HG03442 (cell line): ENCODE results near the gene RAPH1.
A peak's percentile ranks its signal among the peaks of the same experiment; 100 is the strongest.

Experiments used
- ATAC-seq: cut with Tn5 transposase; IDR thresholded peaks from one replicate; pipeline ENCODE4 v1.9.1; 2021; ENCODE audit warnings: mild to moderate bottlenecking, moderate library complexity; ENCODE audit not compliant: unreplicated experiment

Gene RAPH1

DNA sequence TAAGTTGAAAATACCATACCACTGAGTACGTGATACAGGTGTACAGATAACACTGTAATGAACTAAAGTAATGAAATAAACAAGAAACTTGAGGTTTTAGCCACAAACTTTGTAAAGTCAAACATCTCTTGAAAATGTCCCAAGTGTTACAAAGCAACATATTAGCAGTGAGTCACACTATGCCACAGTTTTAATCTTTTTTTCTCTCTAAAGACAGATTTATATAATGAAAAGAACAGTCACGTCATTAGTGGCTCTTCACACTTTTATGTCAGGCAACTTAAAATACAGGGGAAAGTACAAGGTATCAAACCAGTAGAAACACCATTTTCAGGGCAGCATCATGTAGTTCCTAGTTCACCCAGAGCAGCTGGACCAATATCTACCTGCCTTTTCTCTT lies 42.1 kb downstream of the RAPH1 start:
- ATAC-seq = no peak

DNA sequence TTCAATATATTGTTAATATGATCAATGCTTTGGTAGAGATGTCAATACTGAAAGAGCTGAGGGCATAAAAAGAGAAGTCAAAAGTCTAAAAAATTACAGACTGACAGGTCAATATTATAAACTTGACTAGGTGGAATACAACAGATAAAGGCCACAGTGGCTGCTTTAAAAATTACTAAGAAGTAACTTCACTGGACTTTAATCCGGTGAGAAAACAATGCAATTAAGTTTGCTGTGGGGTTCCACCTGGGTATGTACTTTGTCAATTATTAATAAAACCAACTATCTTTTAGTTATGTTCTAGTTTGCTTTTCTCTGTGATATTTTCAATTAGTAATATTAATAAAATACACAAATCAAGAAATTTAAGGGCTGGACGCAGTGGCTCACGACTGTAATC lies 44.7 kb downstream of the RAPH1 start:
- no peak for ATAC-seq

DNA sequence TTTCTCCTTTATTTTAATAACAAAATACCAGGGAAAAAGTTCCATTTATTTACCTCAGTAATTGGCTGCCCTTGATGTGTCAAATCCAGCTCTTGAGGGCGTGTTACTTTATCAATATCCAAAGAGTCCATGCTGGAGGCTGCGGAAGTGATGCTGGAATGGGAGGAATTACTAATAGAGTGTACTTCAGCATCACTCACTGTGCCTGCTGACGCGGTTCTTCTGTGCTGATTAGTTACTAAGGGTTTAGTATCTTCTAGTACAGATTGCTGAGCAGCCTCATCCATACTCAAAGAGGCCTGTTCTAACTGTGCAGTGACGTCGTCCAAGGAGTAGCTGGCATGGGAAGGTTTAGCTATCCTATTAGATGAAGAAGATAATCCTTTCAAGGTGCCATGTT lies 45.6 kb downstream of the RAPH1 start:
- no peak for ATAC-seq

DNA sequence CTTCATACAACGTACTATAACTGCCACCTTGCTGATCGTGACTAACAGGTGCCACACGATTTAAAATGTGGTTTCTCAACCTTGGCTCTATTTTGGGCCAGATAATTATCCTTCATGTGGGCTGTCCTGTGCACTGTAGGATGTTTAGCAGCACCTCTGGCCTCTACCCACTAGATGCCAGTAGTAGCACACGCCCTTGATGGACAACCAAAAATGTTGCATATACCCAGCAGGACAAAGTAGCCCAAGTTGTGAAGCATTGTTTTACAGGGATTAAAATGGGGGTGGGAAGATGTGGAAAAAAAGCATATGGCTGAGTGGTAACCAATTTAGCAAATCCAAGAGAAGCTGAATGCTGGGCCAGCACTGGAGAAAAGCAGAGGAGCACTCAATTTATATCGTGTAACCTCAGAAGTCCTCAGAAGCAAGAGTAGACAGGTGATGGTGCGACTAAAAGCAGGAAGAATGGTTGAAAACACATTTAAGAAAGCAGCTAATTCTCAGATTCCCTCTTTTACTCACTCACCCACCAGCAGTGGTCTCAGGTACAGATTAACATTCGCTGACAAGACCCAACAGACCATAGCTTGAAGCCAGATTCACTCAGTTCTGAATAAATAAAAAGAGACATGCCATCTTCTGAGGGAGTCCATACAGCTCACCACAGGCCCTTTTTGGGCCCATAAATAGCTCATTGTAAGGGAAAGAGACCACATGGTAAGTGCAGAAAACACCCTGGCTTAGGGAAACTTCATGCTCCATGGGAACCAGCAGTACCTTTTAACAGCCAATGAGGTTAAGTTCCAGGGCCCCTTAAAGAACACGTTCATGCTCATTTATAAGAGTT lies 50.6 kb downstream of the RAPH1 start:
- ATAC-seq = peak; percentile 83

DNA sequence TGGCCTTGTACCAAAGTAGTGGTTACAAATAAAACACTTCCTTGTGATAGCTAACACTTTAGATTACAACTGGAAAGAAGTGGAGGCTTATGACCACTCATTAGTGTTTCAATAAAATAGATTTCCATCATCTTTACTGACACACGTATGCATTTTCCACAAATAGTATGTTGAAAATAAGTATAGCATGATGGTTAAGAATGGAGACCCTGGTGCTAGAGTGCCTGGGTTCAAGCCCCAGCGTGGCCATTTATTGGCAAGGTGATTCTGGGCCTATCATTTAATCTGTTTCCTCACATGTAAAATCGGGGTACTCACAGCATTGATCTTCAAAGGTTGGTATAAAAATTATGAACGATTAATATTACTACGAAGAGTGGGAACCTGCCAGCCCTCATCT lies 54.5 kb downstream of the RAPH1 start:
- ATAC-seq = no peak

DNA sequence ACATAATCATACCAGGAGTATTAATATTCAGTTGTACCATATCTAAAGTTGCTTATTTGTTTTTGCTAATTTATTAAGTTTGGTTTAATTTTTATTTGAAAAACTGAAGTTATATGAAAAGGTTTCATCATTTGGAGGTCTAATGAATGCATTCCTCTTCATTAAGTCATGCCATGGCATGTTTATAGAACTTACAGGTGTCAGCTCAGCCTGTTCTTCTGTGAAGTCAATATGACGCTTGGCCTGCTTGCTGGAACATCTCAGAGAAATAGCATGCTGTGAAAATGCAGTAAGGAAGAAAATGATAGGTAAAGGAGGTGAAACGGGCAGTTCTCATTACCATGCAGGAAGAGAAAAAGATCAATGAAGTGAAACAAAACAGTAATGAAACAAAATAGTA lies 58.2 kb downstream of the RAPH1 start:
- no peak for ATAC-seq

DNA sequence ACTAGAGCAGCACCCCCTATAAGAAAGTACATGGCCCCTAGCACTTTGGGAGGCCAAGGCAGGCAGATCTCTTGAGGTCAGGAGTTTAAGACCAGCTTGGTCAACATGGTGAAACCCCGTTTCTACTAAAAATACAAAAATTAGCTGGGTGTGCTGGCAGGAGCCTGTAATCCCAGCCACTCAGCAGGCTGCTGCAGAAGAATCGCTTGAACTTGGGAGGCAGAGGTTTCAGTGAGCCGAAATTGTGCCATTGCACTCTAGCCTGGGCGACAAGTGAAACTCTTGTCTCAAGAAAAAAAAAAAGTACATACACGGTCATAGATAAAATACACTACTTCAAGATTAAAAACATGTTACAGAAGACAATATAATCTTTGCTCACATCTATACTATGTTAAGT lies 63.8 kb downstream of the RAPH1 start:
- ATAC-seq = no peak

DNA sequence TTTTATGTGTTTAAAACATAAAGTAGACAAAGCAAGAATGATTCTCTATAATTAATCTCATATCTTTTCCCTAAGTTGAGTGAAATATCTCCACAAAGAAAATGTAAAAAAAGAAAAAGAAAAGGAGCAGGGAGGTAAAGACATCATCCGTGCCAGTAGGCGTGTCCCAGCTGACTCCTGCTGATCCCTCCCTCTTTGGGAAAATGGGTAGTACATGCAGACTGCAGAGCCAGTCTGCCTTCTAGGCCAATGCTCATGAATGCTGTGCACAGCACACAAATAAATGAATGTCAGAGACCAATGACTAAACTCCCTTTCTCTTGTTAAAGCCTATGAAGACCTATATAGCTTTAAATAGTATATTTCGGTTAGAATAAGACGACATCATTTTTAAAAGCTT lies 64.7 kb downstream of the RAPH1 start:
- ATAC-seq = no peak

DNA sequence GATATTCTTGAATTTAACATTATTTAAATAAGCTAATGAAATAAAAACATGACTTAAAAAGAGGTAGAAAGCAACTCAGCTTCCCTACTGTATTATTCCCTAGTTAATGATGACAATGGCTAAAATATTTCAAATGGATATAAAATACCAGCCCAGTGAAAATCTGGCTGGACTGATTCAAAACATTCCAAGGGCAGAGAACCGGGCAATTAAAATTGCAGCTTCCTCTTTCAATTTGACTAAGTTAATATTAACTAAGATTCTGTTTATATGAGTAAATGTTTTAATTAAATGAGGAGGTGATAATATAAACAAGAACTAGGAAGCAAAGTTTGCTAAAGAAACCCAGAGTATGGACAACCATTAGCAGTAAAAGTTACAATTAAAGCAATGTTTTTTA lies 65.6 kb downstream of the RAPH1 start:
- no peak for ATAC-seq

DNA sequence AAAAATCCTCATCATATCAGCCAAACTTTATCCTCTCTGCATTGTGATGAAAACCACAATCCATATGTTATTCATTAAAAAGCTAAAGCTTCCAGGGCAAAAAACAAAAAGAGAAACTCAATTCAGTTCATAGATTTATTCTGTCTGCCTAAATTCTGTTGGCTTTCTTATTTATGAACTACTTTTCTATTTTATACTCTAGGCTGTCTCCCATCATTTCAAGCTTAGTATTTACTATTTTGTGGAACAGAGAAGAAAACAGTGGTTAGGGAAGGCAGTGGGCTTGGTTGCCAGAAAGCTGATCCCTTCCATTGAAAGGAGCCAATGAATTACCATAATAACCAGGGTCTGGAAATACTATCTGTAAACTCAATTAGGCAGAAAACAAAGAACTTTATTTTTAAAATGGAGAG lies 71.8 kb downstream of the RAPH1 start:
- ATAC-seq = no peak

DNA sequence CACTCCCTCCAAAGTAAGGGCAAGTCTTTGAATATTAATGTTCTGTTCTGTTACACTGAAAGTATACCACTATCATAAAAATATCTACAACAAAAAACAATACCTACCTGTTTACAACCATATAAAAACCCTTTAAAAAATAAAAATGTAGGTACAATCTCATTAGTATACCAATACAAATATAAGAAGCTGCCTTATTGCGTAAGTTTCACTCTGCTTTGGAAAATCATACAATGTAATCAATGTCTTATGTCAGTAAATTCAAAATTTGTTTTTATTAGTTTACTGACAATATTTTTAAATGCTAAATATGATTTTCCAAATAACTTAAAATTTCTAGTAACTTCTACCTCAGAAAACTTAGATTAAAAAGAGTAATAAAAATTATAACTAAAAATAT lies 72.8 kb downstream of the RAPH1 start:
- ATAC-seq = no peak

DNA sequence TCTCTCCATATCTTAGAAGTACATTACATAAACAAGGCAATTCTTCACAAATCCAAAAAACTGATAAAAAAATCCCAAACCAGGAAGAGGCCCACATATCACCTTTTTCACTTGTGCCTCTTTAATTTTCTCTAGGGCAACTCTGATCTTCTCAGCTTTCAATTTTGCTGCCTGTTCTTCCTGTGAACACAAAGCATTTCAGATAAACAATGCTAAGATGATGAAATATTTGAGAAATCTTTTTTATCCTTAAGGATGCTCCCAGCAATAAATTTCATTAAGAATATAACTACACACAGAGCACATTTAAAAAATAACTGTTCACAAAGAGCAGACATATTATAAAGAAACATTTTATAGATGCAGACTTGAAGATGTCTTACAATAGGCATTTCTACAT lies 73.4 kb downstream of the RAPH1 start:
- ATAC-seq = no peak

DNA sequence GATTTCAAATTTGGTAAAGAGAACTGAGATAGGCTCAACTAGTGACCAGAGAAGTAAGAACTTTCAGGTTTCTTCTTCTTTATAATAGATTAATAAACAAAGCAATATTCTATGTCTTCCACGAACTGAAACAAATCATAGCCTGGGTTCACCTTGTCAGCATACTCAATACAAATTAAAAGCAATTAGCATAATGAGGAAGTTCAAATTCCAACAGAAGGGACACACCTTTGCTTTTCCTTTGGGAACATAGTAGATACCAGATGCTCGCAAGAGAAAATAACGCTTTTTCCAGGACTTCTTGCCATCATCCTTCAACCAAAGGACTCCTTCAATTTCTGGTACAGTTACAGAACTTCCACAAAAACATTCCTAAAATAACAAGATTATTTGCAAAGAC lies 79.9 kb downstream of the RAPH1 start:
- ATAC-seq = no peak

DNA sequence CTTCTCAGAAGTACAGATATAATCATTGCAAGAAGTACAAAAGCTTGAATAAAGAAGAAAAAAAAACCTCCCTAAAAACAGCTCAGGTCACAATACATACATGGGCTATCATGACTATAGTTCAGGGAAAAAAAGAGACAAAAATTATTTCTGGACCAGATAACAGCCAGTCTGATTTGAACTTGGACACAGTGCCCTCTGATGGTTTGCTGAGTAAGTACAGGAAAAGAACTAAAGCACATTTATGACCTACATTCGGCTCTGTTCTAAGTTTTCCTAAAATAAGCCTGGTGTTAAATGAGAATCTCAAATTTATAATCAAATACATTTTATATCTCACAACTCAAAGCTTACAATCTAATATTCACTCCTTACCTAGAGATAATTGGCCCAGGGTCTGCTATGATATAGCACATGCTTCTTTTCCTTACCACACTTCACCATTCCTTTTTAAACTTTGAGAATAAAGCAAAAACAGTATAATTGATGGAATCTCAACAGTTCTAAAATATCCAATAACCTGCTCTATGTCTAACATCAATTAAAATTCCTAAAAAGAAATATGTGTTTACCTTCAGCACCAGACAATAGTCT lies 81.1 kb downstream of the RAPH1 start:
- peak; percentile 42 for ATAC-seq

DNA sequence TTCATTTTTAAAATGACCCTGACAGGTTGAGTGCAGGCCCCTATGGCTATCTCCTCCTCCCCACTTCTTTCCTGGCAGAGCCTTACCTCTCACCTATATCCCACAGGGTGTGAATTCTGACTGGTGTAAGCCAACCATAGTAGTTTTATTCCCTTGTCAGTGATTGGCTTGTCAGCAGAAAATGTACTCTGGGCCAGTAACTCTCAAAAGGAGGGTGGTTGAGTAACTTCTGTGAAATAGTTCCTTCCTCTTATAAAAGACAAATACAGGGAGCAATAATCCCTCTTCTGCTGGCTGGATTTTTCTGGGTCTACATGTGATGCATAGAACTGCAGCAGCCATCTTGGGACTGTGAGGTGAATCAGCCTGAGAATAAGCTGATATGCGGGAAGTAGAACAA lies 83.4 kb downstream of the RAPH1 start:
- no peak for ATAC-seq

DNA sequence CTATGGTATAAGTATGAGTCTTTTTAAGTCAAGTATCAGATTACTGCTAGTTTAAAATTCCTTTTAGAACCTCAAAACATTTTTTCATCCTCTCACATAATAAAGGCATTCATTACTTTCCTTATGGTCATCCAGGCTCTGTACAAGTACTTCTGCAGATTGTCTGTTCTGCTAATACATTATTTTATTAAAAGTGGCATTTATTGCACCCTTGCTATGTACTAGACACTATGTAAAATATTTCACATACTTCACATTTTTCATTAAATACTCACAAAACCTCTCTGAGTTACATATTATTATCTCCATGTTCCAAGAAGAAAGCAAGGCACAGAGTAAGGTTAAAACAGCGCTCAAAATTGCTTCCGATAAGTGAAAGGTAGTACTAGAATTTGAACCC lies 84.1 kb downstream of the RAPH1 start:
- no peak for ATAC-seq

DNA sequence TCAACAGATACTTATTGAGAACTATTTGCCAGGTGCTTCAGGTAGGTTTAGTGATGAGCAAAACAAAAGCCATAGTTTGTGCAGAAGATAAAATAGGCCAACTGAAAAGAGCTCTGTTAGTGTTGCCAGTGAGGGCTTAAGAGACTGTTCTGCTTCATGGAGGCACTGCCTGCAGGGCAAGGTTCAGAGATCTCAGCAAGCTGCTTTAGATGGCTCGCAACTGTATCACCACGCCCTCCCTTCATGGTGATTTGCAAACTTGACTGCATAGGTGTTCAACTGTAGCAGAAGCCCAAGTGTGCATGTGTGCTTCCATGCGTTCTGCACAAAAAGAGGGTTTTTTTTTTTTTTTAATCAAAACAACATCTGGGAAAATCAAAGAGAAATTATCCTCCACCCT lies 84.5 kb downstream of the RAPH1 start:
- ATAC-seq = no peak

DNA sequence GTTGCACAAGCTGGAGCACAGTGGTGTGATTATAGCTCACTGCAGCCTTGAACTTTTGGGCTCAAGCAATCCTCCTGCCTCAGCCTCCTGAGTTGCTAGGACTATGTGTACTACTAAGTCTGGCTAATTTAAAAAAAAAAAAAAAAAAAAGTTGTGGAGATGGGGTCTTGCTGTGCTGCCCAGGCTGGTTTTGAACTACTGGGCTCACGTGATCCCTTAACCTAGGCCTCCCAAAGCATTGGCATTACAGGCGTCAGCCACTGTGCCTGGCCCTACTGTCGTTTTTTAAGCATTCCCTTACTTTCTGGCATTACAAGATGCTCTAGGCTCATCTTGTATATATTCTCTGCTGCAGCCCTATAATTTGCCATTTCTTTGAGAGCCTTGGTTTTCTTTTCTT lies 88.3 kb downstream of the RAPH1 start:
- no peak for ATAC-seq

DNA sequence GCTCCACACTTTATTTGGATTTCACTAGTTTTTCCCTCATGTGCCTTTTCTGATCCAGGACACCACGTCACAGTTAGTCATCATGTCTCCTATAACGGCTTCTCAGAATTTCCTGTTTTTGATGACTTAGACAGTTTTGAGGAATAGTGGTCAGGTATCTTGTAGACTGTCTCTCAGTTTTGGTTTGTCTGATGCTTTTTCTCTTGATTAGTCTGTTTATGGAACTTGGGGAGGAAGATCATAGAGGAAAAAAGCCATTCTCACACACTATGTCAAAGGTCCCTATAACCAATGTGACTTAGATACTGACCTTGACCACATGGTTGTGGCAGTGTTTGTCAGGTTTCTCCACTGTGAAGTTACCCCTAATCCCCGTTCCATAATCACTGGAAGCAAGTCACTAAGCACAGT lies 89.0 kb downstream of the RAPH1 start:
- no peak for ATAC-seq

DNA sequence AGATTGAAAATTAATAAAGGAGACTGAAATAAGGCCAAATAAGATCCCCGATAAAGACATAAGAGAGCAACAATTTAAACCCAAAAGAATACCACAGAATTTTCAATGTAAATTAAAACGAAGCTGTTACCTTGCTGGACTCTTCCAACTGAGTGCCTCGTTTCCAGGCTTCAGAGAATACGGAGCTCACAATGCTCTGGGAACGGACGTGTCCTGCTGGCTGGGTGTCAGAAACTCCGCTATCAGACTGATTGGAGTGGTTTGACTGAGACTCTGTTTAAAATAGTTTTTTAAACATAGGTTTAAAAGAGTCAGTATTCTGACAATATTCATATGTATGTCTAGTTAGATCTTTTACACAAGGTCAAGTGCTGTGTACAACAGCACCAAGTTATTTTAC lies 90.4 kb downstream of the RAPH1 start:
- no peak for ATAC-seq

DNA sequence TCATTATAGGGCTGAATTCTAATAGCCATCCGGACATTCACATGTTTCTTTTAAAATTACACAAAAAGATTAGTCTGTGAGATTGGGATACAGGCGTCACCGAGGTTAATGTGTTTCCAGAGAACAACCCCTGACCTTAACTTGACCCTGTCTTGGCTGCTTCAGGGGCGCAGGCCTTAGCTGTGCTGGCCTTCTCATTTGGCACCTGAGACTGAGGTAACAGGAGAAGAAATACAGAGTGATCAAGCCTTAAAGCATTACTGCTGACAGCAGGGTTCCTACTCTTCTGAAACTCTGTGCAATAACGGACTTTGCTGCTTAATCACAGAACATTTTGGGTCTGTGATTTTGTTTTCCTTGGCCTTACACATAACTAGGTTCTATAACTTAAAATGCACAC lies 92.6 kb downstream of the RAPH1 start:
- ATAC-seq = no peak

DNA sequence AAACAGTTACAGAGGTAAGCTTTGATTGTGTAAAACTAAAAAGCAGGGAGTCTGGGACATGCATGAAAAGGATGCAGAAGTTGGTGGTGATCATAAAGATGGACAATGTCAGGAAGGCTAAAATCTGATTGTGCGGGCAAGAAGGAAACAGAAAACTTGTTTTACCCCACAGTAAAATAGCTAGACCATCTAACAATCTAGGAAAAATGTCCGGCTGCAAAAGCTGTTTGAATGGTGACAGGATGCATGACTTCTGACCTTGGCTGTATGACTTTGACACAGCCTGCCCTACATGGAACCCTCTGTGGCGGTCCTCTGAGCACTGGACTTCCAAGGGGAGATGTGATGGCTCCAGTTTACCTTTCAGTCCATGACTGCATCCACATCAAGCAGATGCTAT lies 93.6 kb downstream of the RAPH1 start:
- ATAC-seq = no peak

DNA sequence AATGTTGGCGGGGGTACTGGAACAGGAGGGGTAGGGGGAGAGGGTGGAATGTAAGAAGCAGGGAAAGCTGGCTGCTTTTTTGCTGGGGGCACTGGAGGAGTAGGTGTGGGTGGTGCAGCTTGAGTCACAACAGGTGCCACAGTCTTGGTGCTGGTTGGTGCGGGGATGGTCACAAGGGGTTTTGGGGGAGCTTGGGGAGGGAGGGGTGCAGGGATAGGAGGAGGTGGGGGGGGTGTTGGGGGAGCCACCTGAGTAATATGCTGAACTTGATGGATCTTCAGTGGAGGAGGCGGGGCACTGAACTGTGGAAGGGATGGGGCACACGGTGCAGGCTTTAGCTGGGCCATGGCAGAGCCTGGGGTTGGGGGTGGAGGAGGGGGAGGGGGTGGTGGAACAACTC lies 94.4 kb downstream of the RAPH1 start:
- ATAC-seq = no peak
